ENCODE measurements around the gene SLC44A4. TPM values are rescaled to one million over a fixed set of nuclear protein-coding genes. Genes with fewer than 3 reads are reported as not detected.

SLC44A4 gene
- polyA plus RNA-seq, 1 donor (not counting 4 experiments of a cell fraction or from before 2014, with no cell fraction given): 0.25 TPM

DNA sequence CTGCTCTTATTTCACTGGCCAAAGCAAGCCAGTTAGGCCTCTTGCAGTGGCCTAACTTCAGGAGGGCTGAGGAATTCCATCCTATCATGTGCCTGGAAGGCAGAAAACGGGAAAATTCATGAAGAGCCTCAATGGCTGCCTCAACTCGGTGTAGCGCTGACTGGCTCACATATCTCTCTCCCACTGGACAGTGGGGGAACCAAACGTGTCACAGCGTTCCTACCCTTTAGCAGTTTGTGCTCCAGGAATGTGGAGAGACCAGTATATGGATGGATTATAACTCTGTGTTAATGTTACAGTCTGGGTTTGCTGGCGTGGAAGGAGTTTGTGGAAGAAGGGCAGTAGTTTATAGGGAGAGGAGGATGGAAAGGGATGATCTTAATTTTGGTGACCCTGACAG lies 37.0 kb upstream of the SLC44A4 start:
- Histone ChIP-seq H4K20me1 (ENCODE audit: control insufficient read depth, extremely low read depth, insufficient read depth, low read length) (no peaks in the 10 kb centered on the region), H3K79me2 (ENCODE audit: control insufficient read depth, insufficient read depth, low read length) (no peaks in the 10 kb centered on the region), H2AFZ (ENCODE audit: control insufficient read depth, low read length) (no peak overlapping the region), H3K27me3 (ENCODE audit: control insufficient read depth, extremely low read depth, insufficient read depth, low read length) (no peaks in the 10 kb centered on the region), H3K9me3 (ENCODE audit: control insufficient read depth, low read depth, low read length) (no peaks in the 10 kb centered on the region), H3K4me2 (ENCODE audit: control insufficient read depth, extremely low read depth, insufficient read depth, low read depth, low read length) (no peak overlapping the region), H3K9me1 (ENCODE audit: control insufficient read depth, extremely low read depth, insufficient read depth, low read length) (no peaks in the 10 kb centered on the region), H3K4me1 (ENCODE audit: control insufficient read depth, extremely low read depth, insufficient read depth, low read length) (peaks cover 11% of the 10 kb centered on the region), H3K9ac (ENCODE audit: control insufficient read depth, extremely low read depth, insufficient read depth, low read length) (no peak overlapping the region), H3K27ac (ENCODE audit: control insufficient read depth, insufficient read depth, low read length) (no peak overlapping the region), H3K4me3 (ENCODE audit: control insufficient read depth in 2 of 3, extremely low read depth in 1 of 3, insufficient read depth in 2 of 3, low read depth in 1 of 3, low read length in 3 of 3) (no peak overlapping the region), H3K36me3 (ENCODE audit: control insufficient read depth in 2 of 2, extremely low read depth in 1 of 2, insufficient read depth in 2 of 2, low read length in 2 of 2) (no peaks in the 10 kb centered on the region)
- dilution Hi-C loops (cut with MboI; ENCODE audit: extremely low pct_ligation_motif_present, low sequenced_read_pairs): no loop called here
- TF ChIP-seq CTCF (optimal IDR thresholded peaks at IDR 0.05 in 1 of 3, IDR thresholded peaks at IDR 0.05 in 1 of 3, conservative IDR thresholded peaks at IDR 0.05 in 1 of 3; ENCODE audit: extremely low read depth in 1 of 3, insufficient read depth in 2 of 3, low read length in 3 of 3): no peak
- TF ChIP-seq EZH2 (IDR thresholded peaks at IDR 0.05; ENCODE audit: low read length): no peak
- no peak for DNase-seq (ENCODE audit: low read depth, low spot score)
- FAIRE-seq: no peak

DNA sequence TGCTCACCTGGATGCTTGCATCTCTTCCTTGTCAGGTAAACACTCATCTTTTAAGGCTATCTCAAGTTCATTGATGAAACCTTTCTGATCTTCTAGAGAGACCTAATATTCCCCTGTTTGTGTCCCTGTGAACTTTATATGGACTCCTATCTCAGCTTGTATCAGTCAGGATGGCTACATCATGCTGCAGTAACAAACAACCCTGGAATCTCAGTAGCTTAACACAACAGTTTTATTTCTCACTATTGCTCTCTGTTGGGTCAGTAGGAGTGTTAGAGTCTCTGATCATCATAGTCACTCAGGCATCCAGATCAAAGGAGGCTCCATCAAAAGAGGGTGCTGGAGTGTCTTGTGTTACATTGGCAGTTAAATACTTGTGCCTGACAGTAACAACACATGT lies 36.6 kb upstream of the SLC44A4 start:
- Histone ChIP-seq H2AFZ (ENCODE audit: control insufficient read depth, low read length) (no peak overlapping the region), H3K9me1 (ENCODE audit: control insufficient read depth, extremely low read depth, insufficient read depth, low read length) (no peaks in the 10 kb centered on the region), H3K4me2 (ENCODE audit: control insufficient read depth, extremely low read depth, insufficient read depth, low read depth, low read length) (no peak overlapping the region), H3K36me3 (ENCODE audit: control insufficient read depth in 2 of 2, extremely low read depth in 1 of 2, insufficient read depth in 2 of 2, low read length in 2 of 2) (no peaks in the 10 kb centered on the region), H4K20me1 (ENCODE audit: control insufficient read depth, extremely low read depth, insufficient read depth, low read length) (no peaks in the 10 kb centered on the region), H3K9me3 (ENCODE audit: control insufficient read depth, low read depth, low read length) (no peaks in the 10 kb centered on the region), H3K4me3 (ENCODE audit: control insufficient read depth in 2 of 3, extremely low read depth in 1 of 3, insufficient read depth in 2 of 3, low read depth in 1 of 3, low read length in 3 of 3) (no peak overlapping the region), H3K9ac (ENCODE audit: control insufficient read depth, extremely low read depth, insufficient read depth, low read length) (no peak overlapping the region), H3K79me2 (ENCODE audit: control insufficient read depth, insufficient read depth, low read length) (no peaks in the 10 kb centered on the region), H3K27ac (ENCODE audit: control insufficient read depth, insufficient read depth, low read length) (no peak overlapping the region), H3K4me1 (ENCODE audit: control insufficient read depth, extremely low read depth, insufficient read depth, low read length) (peaks cover 13% of the 10 kb centered on the region), H3K27me3 (ENCODE audit: control insufficient read depth, extremely low read depth, insufficient read depth, low read length) (no peaks in the 10 kb centered on the region)
- FAIRE-seq: no peak
- dilution Hi-C loops (cut with MboI; ENCODE audit: extremely low pct_ligation_motif_present, low sequenced_read_pairs): no loop called here
- DNase-seq (ENCODE audit: low read depth, low spot score): no peak
- no peak for TF ChIP-seq CTCF (optimal IDR thresholded peaks at IDR 0.05 in 1 of 3, IDR thresholded peaks at IDR 0.05 in 1 of 3, conservative IDR thresholded peaks at IDR 0.05 in 1 of 3; ENCODE audit: extremely low read depth in 1 of 3, insufficient read depth in 2 of 3, low read length in 3 of 3)
- no peak for TF ChIP-seq EZH2 (IDR thresholded peaks at IDR 0.05; ENCODE audit: low read length)
